ENCODE results near the gene BANF2. TPM values are rescaled to one million over a fixed set of nuclear protein-coding genes. Genes with fewer than 3 reads are reported as not detected.
"Not testable (repeated sequence)": the region's sequence is repeated elsewhere in the genome, so short reads cannot be mapped to it uniquely, and the experiment has no call there.

The BANF2 gene
- polyA plus RNA-seq, 3 donors, result not detected

GRCh38 chr20:17768271-17768670 is 68.5 kb downstream of the BANF2 start:
- no peaks in the 10 kb centered on the region for H3K4me1 Mint-ChIP-seq
- Histone ChIP-seq H3K79me2 (ENCODE audit: insufficient read depth, low read length) (no peaks in the 10 kb centered on the region), H4K20me1 (ENCODE audit: insufficient read depth, low read length) (no peaks in the 10 kb centered on the region), H3K4me2 (replicated peaks; ENCODE audit: extremely low read depth, low read length, poor library complexity, severe bottlenecking) (no peak overlapping the region), H3K27me3 (ENCODE audit: control insufficient read depth in 2 of 2, insufficient read depth in 2 of 2, low read length in 2 of 2) (no peaks in the 10 kb centered on the region), H3K9me3 (replicated peaks in 1 of 2; ENCODE audit: control insufficient read depth in 1 of 2, insufficient read depth in 1 of 2, low read length in 2 of 2) (no peaks in the 10 kb centered on the region), H3K36me3 (replicated peaks in 1 of 2; ENCODE audit: control insufficient read depth in 1 of 2, insufficient read depth in 2 of 2, low read length in 2 of 2) (no peaks in the 10 kb centered on the region), H3K4me1 (ENCODE audit: control insufficient read depth in 1 of 2, insufficient read depth in 2 of 2, low read length in 2 of 2) (no peaks in the 10 kb centered on the region), H3K4me3 (replicated peaks in 1 of 3; ENCODE audit: low read depth in 2 of 3, low read length in 3 of 3) (no peak overlapping the region), H3K9ac (ENCODE audit: insufficient read depth, low read length, poor library complexity, severe bottlenecking) (no peak overlapping the region), H2AFZ (ENCODE audit: insufficient read depth, low read depth, low read length, poor library complexity, severe bottlenecking) (no peak overlapping the region), H3K27ac (ENCODE audit: low read depth in 1 of 2, low read length in 2 of 2) (no peak overlapping the region)
- no peak overlapping the region for H3K27ac Mint-ChIP-seq
- intact Hi-C loops (cut with micrococcal nuclease), result no loop called here
- no peaks in the 10 kb centered on the region for H3K36me3 Mint-ChIP-seq
- no peak for DNase-seq
- H3K27me3 Mint-ChIP-seq (ENCODE audit: low read depth in 3 of 3), result peaks cover 0 to 8% (median 1%) of the 10 kb centered on the region in 3 donors
- WGBS (ENCODE audit: insufficient coverage), result 14% methylated on average over 1 of the region's 2 CpGs
- H3K9me3 Mint-ChIP-seq, result no peaks in the 10 kb centered on the region
- TF ChIP-seq CTCF (IDR thresholded peaks at IDR 0.05), result no peak
- H3K4me3 Mint-ChIP-seq, result no peak overlapping the region

DNA sequence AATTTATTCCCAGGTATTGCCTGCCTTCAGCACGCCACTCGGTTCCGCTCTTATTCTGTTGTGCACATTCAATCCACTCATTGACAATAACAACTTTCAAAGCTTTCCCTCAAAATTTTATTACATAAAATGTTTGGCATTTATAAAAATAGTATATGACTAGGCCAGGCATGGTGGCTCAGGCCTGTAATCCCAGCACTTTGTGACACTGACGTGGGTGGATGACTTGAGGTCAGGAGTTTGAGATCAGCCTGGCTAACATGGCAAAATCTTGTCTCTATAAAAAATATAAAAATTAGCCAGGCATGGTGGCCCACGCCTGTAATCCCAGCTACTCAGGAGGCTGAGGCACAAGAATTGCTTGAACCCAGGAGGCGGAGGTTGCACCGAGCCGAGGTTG is 70.0 kb downstream of the BANF2 start:
- H3K4me1 ChIP-seq (ENCODE audit: control insufficient read depth in 1 of 2, insufficient read depth in 2 of 2, low read length in 2 of 2); DNase-seq; H3K4me2 ChIP-seq (replicated peaks; ENCODE audit: extremely low read depth, low read length, poor library complexity, severe bottlenecking); H3K27me3 Mint-ChIP-seq (ENCODE audit: low read depth in 3 of 3); H4K20me1 ChIP-seq (ENCODE audit: insufficient read depth, low read length); intact Hi-C loops (cut with micrococcal nuclease); H3K79me2 ChIP-seq (ENCODE audit: insufficient read depth, low read length); H3K27ac Mint-ChIP-seq; H3K9me3 Mint-ChIP-seq; H3K9me3 ChIP-seq (replicated peaks in 1 of 2; ENCODE audit: control insufficient read depth in 1 of 2, insufficient read depth in 1 of 2, low read length in 2 of 2); H2AFZ ChIP-seq (ENCODE audit: insufficient read depth, low read depth, low read length, poor library complexity, severe bottlenecking); H3K36me3 ChIP-seq (replicated peaks in 1 of 2; ENCODE audit: control insufficient read depth in 1 of 2, insufficient read depth in 2 of 2, low read length in 2 of 2); H3K4me3 ChIP-seq (replicated peaks in 1 of 3; ENCODE audit: low read depth in 2 of 3, low read length in 3 of 3); H3K36me3 Mint-ChIP-seq; H3K4me3 Mint-ChIP-seq; H3K9ac ChIP-seq (ENCODE audit: insufficient read depth, low read length, poor library complexity, severe bottlenecking); H3K27me3 ChIP-seq (ENCODE audit: control insufficient read depth in 2 of 2, insufficient read depth in 2 of 2, low read length in 2 of 2); H3K4me1 Mint-ChIP-seq; H3K27ac ChIP-seq (ENCODE audit: low read depth in 1 of 2, low read length in 2 of 2): not testable (repeated sequence)
- WGBS (ENCODE audit: insufficient coverage), result 100% methylated on average over 1 of the region's 8 CpGs
